C4-2B (cell line): ENCODE data around the gene MYO7A.

ENCODE experiments used
- CTCF ChIP-seq: fragments of 450-650 bp; conservative IDR thresholded peaks from 2 replicates; pipeline ENCODE4 v1.5.1; 2017; ENCODE audit warnings: mild to moderate bottlenecking
- ZFX ChIP-seq: fragments of 450-650 bp; IDR thresholded peaks from 2 replicates; pipeline ENCODE4 v1.6.1; 2017

DNA sequence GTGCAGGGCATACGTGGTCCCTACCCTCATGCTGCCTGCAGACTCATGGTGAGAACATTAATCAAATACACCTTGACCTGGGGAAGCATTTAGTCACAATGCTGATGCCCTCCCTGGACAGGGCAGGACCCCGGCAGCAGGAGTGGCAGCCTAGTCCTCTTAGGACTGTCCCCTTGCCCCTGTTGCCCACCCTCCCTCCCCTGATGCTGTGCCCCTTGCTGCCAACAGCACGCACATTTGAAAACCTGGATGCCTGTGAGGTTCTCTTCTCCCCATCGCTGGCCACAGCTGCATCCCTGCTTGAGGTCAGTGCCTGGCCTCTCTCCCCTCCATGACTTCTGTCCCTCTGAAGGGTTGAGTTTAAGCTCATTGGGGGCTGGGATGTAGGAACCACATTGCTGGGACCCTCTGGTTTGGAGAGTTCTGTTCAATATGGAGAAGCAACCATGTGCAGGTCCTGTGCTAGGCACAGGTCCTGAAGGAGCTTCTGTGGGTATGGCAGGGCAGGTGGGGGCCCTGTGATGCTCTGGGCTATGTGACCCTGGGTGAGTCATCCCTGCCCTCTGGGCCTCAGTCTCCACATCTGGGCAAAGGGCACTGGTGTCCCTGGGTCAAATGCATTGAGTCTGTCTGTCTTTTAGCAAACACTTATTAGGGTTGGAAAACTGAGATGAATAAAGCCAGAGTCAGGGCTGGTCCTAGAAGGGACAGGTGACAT lies 31.3 kb downstream of the MYO7A start:
- TF ChIP-seq CTCF (no peak), ZFX (no peak)
